GOT3 (cell line): ENCODE data around the gene CKS1B.

Source experiments
- DNase-seq: peaks from one replicate; lab custom pipeline; 2025; ENCODE audit warnings: mixed read lengths; lab: John Stamatoyannopoulos, UW

The CKS1B gene

DNA sequence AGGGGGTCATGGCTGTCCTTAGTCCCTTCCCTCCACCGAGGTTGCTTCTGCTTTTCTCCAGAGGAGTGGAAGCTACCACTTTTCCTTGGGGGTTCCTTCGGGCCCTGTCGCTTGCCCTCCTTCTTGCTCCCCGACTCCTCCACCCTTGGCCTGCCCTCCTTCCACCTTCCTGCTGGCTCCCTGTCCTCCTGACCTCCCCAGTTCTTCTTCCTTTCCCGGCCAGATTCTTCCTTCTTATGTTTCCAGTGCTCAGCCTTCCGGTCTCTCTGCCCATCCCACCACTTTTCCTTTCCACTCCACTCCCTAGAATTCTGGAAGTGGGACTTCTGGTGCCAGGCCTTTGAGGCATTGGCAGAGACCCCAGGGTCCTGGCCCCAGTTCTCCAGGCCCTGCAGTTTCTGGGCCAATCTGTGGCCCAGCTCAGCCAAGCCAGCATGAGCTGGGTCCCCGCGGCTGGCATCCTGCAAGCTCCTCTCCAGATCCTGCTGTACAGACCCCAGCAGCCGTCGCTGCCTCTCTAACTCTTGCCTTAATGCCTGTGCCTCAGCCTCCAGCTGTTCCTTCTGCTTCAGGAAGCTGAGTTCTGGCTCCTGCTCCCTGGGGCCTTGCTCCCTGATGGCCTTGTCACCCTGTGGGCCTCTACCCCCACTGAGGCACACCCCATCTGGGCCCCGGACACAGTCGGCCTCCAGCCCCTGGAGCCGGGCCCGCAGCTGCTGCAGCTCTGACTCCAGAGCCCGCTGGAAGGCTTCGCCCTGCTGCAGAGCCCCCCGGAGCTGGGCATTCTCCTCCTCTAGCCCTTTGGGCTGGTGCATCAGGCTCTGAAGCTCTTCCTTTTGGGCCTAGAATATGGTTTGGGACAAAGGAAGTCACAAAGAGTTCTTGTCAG is 28.3 kb upstream of the CKS1B start:
- DNase-seq = no peak

DNA sequence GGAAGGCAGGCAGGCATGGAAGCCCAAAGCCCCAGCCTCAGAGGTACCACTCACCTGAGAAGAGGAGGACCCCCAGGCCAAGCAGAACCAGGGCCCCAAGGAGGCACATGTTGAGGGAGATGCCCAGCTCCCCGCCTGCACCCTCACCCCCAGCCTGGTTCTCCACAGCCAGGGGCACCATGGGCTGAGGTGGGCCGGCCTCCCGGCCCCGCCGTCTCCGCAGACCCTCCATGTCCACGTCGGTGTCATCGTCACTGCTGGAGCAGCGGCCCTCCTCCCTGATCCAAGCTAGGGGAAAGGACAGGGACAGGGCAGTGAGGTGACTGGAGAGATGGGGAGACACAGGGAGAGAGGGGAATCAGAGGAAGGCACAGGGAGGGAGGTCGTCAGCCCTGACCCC is 26.4 kb upstream of the CKS1B start:
- DNase-seq = no peak

DNA sequence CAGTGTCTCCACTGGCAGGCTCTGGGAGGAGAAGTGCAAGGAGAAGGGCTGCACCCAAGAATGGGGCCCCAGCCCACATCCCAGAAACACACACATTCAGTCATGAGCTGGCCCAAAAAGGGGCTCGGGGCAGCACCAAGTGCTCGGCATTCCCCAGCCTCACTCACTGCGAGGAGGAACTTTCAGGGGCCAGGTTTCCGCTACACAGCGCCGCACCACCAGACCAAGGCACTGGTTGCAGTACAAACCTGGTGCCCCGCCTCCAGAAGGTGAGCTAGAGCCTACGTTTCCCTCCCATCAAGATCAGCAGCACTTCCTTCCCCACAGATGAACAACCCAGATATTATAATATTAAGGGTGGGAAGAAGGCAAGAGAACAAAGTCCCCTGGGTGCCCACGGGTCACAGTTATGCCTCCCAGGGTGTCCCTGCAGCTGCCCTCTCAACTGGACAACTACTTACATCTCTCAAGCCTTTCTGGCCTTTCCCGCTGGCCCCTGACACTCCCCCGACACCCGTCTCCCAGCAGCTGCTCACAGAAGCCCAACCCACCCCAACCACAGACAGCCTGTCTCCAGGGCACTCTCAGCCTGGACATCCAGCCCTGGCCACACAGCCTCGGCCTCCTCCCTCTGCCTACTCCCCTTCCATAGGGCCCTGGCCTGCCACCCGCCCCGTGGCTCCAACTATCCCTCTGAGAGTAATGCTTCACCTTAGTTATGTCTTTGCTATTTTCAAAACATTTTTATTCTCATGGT is 22.4 kb upstream of the CKS1B start:
- DNase-seq = no peak

DNA sequence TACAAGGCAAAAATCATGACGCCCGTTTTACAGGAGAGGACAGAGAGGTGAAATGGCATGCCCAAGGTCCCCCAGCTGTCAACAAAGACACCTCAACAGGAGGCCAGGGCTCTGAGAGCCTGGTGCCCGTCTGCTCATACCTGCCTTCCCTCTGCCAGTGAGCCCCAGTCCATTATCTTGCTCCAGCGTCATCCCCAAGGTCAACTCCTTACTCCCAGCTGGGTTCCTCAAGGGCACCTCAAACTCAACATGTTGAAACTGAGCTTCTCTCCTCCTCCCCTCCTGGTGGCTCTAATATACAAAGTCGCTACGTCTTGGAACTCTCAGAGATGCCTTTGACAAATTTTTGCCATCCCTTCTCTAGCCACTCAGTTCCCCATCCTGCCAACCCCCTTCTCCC is 21.8 kb upstream of the CKS1B start:
- no peak for DNase-seq

DNA sequence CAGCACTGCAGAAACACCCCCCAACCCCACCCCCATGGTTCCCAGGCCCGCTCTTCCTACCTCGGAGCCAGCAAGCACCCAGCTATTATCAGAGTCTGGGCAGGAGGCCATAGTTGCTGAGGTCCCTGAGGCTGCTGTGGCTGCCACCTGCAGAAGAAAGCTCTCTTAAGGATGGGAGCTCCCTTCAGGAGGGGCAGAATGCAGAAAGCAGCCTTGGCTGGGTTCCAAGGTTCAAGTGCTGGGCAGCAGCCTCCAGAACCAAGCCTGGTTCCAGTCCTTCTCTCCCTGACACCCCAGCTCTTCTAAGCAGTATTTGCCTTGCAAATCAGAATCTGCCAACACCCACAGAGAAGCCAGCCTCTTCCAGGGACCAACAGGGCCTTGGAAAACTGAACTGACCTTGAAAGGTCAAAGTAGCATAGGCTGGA is 20.9 kb upstream of the CKS1B start:
- DNase-seq = no peak

DNA sequence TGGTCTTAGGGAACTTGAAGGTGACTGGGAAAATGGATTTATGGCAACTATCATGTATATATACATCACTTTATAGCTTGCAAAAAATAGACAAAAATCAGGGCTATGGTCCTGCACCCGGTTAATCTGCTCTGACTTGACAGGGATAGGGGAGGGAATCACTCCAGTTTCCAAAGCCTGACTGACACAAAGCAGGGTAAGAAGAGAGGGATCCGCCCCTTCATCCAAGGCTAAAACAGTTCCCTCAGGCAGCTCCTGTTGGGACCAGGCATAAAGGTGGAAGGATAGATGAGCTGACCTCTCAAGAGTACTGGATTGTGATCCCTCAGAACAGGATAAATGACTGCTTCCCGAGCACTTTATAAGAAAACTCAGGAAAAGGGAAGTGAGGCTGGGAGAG is 19.9 kb upstream of the CKS1B start:
- DNase-seq = no peak

DNA sequence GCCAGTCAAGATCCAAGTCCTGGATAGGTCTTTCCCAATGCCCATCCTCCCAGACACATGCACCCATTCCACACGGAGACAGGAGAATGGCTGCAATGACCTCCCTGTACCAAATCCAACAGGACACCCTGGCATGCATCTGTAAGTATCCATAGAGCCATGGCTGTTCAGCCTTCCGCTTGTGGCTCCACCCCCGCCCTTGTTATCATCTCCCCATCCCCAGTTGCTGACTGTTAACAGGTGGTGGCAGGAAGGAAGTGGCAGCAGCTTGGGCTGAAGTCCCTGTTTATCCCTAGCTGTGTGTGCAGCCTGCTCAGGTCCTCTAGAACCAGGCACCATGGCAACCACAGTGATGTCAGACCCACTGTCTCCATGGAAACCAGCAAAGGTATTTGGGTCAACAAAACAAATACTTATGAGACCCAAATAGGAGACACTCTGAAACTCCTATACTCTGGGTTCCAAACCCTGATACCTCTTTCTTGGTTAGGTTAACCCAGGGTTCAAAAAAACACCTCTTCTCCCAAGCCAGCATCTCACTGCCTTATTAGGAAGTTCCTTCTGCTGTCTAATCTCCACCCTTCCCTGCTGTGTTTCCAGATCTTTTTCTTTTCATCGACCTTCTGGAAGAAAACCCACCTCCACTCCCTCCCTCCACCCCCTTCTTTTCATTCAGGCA is 19.3 kb upstream of the CKS1B start:
- no peak for DNase-seq

DNA sequence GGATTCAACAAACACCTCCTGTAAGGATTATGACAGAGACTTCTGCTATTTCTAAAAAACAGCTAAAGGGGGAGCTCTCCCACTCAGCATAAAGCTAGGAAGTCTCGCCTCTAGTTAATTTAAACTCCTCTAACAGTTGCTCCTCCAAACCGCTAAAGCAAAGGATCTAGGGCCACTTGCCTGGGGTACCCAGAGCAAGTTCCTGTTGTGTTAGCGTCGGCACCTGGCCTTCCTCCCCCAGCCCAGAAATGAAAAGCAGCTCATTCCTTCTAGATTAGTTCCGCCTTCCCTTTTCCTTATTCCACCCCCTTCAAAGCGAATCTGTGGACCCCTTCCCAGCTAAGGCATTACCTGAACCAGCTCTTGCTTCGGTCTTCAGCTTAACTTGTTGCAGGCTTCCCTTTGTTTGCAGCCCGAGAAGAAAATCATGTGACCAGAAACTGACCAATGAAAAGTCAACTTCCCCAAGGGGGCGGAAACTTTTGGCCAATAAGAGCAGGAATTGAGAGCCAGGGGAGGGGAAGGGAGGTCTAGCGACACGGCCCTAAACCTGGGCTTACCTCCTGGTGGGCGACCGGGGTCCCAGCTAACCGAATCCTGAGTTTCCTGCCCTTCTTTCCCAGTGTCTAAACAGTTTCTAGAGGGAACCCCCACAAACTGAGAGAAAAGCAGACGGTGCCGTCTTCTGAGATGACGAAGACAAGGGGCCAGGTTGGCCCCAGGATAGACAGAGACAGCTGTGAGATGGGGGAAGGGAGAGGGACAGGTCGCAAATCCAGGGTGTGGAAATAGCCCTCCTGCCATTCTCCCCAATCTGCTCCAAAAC is 18.6 kb upstream of the CKS1B start, which contains the start of gene PBXIP1:
TSS of gene PBXIP1 (minus strand) at position 382 of the 826 bp plus-strand sequence. CDS start 2,378 bp downstream, outside the sequence.
- peak; percentile 25 for DNase-seq

DNA sequence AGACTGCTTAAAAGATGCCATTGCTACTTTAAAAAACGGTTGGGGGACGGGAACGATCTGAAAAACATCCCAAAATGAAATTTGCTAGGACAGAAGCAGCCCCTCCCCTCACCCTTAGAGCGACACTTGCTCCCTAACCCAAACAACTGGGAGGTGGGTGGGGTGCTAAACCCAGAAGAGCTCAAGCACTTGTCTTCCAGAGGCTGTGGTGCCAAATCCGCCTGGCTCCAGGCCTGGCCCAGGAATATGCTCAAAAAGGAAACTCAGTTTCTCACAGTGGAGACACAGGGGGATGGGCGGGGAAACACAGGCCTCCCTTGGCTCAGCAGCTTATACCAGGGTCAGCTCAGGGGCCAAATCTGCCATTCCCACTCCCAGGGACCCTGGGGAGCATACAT is 17.9 kb upstream of the CKS1B start:
- no peak for DNase-seq

DNA sequence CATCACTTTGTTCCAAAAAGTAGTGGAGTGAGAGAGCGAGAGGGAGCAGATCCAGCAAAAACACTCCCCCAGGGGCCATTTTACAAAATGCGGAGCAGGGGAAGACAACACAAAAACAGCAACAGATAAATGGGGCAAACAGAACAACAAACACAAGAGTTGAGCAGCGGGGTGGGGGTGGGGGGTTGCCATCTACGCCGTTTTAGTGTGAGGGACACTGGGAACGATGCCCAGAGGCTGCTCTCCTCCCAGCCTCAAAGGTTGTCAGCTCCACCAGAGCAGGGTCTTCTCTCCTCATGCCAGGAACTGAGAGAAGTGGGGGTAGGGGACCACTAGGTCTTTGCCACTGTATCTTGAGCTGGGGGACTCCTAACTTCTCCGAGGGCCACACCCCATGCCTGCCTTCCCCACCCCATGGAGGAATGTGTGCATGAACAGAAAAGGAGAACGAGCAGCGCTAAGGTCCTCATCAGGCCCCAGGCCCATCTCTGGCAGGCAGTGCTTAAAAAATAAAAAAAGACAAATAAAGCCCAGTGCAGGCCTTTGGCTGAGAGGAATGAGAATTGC is 17.3 kb upstream of the CKS1B start:
- DNase-seq = no peak

DNA sequence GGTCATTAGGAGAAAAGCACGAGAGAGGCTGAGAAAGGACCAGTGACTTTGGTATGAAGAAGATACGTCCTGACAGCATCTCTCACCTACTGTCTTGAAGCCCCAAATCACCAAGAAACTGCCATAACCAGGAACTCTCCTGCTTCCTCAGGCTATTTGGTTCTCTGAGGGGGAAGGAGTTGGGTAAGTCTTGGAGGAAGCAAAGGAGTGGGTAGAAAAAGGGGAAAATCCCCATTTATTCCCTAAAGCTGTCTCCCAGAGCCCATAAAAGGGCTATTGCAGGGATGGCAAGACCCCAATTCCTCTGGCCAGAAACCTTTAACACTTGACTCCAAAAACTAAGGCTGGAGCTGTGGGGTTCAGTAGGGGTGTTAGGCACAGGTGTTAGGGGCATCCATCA is 16.4 kb upstream of the CKS1B start:
- no peak for DNase-seq

DNA sequence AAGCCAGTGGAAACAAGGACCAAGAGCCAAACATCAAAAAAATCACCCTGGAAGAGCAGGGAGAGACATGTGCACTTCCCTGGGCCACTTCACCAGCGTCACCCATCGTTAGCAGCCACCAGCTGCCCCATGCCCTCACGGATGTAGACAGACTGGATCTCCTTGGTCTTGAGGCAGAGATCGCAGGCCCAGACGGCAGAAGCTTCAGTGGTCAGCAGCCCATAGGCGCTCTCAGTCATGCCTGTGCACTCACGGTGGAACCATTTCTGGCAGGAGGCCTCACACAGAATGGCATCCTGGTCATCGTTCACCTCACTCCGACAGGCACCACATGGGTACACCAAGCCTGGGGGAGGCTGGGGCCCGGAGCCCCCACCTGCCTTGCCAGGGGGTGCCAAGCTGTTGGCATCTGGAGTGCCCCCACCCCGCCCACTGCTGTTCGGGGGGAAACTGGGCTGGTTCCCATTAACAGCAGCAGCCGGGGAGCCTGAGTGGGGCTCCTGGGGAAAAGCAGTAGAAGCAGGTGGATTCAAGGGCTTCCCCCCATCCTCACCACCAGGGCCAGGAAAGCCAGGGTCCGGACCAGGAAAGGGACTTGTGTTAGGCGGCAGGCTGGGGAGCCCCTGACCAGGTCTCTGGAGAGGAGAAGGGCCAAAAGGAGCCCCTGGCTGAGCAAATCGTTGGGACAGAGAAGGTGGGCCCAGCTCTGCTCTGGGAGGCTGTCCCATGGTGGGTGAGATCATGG is 15.6 kb upstream of the CKS1B start:
- DNase-seq = no peak

DNA sequence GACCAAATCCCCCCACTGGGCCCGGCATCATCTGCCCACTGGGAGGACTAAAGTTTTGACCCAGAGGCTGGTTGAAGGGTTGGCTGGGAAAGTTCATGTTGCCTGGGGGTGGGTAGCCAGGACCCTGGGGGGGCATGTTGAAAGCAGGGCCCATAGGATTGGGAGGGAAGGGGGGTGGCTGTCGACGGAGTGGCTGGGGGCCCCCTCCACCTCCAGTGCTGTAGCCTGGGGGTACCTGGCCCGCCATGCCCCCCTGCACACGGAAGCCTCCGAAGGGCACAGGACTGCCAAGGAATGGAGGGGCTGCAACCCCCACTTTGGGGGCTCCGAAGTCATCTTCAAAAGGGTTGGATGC is 15.1 kb upstream of the CKS1B start:
- DNase-seq = no peak

DNA sequence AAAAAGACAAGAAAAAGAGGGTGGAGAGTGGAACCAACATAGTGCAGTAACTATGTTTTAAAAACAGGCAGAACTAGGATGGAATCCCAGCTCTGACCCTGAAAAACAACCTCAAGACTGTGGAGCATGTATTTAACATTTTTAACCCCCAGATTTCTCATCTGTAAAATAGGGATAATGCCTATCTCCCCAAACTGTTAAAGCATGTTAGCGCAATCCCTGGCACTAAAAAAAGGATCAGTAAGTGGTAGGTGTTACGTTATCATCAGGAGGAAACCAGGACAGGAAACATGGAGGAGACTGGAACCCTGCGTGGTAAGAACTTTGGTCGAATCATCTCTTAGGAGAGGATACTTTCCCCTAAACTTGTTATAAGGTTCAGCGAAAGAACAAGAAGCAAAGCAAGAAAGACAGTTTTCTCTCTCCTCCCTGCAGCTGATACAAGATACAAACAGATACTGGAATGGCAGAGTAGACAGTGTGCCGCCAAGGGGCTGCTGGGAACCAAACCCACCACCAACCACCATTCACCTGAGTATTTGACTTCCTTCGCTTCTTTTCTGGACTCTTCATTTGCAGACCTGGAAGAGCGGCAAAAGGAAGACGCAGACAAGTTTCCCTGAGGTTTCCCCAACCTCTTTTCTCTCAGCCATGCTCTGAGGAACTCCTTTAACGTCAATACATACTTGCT is 13.9 kb upstream of the CKS1B start:
- no peak for DNase-seq

DNA sequence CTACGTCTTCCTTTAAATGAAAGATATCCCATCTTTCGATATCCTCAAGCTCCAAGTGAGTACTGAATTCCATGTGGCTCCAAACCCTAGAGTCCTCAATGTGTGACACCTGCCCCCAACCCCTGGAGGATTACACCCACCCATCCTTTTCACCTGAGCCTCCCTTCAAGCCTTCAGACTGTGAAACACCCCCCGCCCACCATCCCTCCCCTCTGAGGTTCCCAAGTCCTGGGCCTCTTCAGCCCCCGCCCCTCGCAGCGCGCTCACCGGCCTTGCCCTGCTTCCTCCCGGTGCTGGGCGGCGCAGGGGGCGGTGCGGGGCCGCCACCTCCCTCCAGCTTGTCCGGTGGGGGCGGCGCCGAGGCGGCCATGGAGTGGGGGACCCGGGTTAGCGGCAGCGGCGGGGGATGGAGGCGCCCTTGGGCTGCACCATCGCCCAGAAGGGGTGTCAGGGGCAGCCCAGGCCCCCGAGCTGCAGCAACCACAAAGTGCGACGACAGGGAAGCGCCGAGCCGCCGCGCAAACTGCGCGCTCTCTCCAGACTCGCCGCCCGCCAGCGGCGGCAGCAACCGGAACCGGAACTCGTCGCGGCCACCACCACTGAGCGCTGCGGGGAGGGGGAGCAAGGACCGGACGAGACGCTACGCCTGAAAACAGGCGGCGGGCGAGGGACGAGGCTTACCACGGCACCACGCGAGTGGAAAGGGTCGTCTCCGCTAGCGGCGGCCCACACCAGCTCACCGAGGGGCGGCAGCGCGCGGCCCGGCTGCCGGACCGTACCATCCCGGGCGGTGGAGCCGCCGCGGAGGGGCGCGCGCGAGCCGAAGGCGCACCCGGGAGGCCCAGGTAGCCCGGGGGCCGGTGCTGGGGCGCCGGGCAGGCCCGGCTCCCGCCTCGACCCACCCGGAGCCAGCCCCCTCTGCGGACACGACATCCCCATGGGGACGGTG is 13.0 kb upstream of the CKS1B start, which contains the start of gene PYGO2:
TSS of gene PYGO2 (minus strand) at position 576 of the 949 bp plus-strand sequence. CDS start at position 370, 206 bp downstream.
- DNase-seq = peak; percentile 53

DNA sequence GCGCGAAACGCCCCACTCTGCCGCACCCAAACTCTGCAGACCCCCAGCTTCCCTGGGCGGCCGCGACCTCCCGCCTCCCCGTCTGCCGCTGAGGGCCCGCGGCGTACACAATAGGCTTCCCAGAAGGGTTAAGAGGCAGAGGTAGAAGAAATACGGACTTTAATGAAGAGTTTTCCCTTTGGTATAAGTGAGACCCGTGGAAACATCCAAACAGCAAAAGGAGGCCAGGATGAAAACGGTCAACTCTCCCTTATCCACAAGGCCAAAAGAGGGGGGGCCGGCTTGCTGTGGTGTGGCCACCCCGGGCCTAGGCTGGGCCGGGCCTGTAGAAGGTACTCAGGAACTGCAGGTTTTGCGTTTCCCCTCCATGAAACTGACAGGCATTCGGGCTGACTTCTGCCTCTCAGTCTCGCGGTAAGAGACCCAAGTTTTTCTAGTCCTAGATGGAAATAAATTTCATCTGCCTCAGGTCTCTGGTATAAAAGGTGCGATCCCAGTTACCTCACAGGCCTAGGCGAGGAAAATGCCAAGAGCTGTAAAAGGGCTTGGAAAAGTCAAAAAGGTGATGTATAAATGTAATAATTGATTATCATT is 12.2 kb upstream of the CKS1B start:
- DNase-seq = no peak

DNA sequence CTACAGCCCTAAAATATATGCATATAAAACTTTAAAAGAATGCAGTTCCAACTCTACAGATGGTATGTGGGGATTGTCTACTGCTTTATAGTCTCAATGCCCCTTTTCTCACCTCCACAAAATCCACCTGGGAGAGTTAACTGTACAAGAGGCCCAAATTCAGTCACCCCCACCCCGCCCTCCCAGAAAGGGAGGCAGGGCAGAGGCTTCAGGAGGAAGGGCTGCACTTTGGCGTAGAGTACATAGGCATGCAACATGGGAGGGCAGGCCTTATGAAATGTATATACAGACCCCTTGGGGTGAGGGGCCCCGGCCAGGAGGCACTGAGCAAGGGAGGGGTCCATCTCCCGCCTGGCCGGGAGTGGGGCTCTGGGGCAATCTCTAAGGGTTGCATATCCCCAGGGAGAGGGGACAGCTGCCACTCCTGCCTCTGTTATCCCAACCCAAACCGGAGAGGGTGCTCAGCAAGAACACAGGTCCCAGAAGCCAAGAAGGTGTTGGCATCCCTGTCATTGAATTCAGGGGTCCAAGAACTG is 11.6 kb upstream of the CKS1B start:
- no peak for DNase-seq

DNA sequence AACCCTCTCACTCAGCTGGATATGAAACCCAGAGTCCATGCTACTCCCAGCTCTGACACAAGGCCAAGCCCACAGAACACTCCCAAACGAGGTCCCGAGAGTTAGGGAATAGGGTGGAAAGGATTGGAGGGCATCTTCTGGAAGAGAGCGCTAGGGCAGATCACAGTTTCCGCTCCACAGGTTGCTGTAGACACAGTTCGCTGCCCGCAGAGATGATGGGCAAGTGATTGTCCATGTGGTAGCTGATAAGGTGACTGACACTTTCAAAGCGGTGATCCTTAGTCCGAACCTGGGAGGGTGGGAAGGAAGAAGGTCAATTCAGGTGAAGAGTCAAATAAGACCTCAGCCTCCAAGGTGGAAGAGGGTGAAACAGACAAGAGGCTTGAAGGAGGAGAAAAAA is 10.8 kb upstream of the CKS1B start:
- no peak for DNase-seq
